Central memory CD8-positive, alpha-beta T cell (primary cell): ENCODE data around the gene TAGAP.
A peak's percentile ranks its signal among the peaks of the same experiment; 100 is the strongest.

Experiments
- ATAC-seq: fragments of 150-1000 bp; cut with Tn5 transposase; replicated peaks from 2 replicates; pipeline ENCODE4 v1.10.0; 2022; ENCODE audit warnings: mild to moderate bottlenecking, moderate FRiP score, moderate number of reproducible peaks; ENCODE audit not compliant: poor library complexity, severe bottlenecking; ENCODE audit errors: extremely low read depth
- DNase-seq, 2 donors: peaks; one replicate each; pipeline ENCODE4 v3.0.0; 2021; ENCODE audit warnings: low spot score in 2 of 2
- H3K27ac Mint-ChIP-seq: one replicate; pipeline ENCODE4 v1.8.0; 2022; ENCODE audit warnings: low read depth, mild to moderate bottlenecking, moderate library complexity, mixed read lengths
- H3K27me3 Mint-ChIP-seq: one replicate; pipeline ENCODE4 v1.8.0; 2022; ENCODE audit warnings: mixed read lengths
- H3K36me3 Mint-ChIP-seq: one replicate; pipeline ENCODE4 v1.8.0; 2022; ENCODE audit warnings: mild to moderate bottlenecking, moderate library complexity, mixed read lengths; ENCODE audit not compliant: insufficient read depth
- H3K4me1 Mint-ChIP-seq: one replicate; pipeline ENCODE4 v1.8.0; 2022; ENCODE audit warnings: mixed read lengths
- H3K4me3 Mint-ChIP-seq: one replicate; pipeline ENCODE4 v1.8.0; 2022; ENCODE audit warnings: mild to moderate bottlenecking, moderate library complexity, mixed read lengths
- H3K9me3 Mint-ChIP-seq: one replicate; pipeline ENCODE4 v1.8.0; 2022; ENCODE audit warnings: mixed read lengths

TAGAP gene

DNA sequence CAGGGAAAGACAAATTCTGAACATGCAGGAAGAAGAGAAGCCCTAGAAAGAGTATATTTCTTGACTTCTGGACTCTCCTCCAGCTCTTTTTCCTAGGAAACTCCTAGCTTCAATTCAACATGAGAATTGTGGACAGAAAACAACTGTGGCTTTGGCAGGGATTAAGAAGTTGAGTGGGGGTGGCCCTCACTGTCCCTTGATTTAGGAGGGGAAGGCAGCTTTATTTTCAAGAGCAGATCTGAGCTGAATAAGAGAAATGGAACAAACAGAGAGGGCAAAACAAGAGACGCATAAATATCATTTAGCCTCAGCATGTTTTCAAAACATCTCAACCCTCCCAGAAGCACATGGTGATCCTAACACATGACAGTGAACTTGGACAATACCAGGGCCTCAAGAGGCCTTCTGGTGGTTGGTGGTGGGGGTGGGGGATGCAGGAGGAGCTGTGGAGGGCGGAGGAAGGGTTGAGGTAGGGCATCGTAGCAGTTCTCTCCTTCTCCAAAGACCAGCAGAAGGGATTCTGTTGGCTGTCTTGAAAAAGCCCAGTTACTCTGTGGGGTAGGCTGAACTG is 21.1 kb upstream of the TAGAP start:
- peaks cover 3% of the 10 kb centered on the region for H3K36me3 Mint-ChIP-seq
- no peak for DNase-seq
- H3K9me3 Mint-ChIP-seq = no peaks in the 10 kb centered on the region
- peak overlapping the region; percentile 98 for H3K27ac Mint-ChIP-seq
- no peak for ATAC-seq
- H3K4me1 Mint-ChIP-seq = peaks cover 74% of the 10 kb centered on the region
- H3K4me3 Mint-ChIP-seq = no peak overlapping the region
- no peaks in the 10 kb centered on the region for H3K27me3 Mint-ChIP-seq

DNA sequence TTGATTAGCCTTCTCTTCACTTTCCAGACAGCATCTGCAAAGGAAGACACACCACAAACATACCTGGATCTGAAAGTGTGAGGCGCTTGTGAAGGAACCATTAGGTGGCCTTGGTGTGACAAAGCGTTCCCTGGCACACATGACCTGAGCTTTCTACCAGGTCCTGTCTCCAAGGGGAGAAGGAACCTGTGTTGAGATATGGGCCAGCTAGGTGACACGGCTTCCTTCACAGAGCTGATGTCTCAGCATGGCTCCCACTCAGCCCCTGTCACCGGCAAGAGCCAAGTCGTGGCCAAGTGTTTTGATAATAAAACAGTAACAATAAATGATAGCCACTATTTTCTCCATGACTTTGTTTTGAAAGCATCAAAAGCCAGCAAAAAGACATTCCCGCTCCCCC is 20.3 kb upstream of the TAGAP start:
- DNase-seq (no peak), ATAC-seq (no peak)
- peak overlapping the region; percentile 62 for H3K4me3 Mint-ChIP-seq
- H3K27ac Mint-ChIP-seq = peak overlapping the region; percentile 98
- H3K9me3 Mint-ChIP-seq = no peaks in the 10 kb centered on the region
- H3K4me1 Mint-ChIP-seq = peaks cover 81% of the 10 kb centered on the region
- H3K27me3 Mint-ChIP-seq = no peaks in the 10 kb centered on the region
- peaks cover 3% of the 10 kb centered on the region for H3K36me3 Mint-ChIP-seq

DNA sequence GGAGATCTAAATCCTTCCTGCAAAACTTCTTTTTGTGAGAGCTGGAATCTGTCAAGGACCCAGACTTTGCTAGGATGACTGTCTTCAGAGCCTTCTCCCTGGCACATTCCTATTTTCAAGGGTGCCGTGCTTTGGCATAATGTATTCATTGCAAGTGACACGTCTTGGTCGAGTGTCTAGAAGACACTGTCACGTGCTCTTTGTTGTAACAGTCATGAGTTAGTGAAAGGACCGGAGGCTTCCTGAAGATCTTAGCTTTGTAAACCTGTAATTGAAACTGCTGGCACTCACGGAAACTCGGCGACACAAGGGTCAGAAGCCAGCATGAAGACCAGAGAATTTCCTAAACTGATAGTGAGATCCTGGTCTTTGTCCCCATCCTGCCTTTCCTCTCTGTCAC is 19.7 kb upstream of the TAGAP start:
- peaks cover 3% of the 10 kb centered on the region for H3K36me3 Mint-ChIP-seq
- H3K4me1 Mint-ChIP-seq = peaks cover 86% of the 10 kb centered on the region
- no peak for DNase-seq
- ATAC-seq = no peak
- peak overlapping the region; percentile 62 for H3K4me3 Mint-ChIP-seq
- peak overlapping the region; percentile 98 for H3K27ac Mint-ChIP-seq
- no peaks in the 10 kb centered on the region for H3K9me3 Mint-ChIP-seq
- no peaks in the 10 kb centered on the region for H3K27me3 Mint-ChIP-seq

DNA sequence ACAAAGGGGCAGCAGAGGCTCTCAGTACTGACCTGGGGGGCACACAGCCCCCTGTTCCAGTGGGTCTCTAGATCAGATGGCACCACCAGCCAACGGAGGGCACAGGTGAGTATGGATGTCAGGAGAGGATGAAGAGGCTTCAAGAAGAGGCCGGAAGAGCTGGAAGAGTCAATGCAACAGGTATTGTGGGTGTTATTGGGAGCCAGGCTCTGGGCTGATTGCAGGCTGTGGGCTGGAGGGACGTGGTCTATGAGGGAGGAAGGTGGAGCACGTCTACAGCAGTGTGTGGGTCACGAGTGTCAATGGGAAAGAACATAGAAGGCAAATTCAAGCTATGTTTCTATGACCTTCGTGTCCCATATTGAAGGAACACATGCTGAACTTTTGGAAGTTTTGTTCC is 18.8 kb upstream of the TAGAP start:
- H3K9me3 Mint-ChIP-seq = no peaks in the 10 kb centered on the region
- H3K27me3 Mint-ChIP-seq = no peaks in the 10 kb centered on the region
- peak overlapping the region; percentile 62 for H3K4me3 Mint-ChIP-seq
- H3K27ac Mint-ChIP-seq = peak overlapping the region; percentile 98
- no peak for ATAC-seq
- peaks cover 3% of the 10 kb centered on the region for H3K36me3 Mint-ChIP-seq
- no peak for DNase-seq
- H3K4me1 Mint-ChIP-seq = peaks cover 85% of the 10 kb centered on the region

DNA sequence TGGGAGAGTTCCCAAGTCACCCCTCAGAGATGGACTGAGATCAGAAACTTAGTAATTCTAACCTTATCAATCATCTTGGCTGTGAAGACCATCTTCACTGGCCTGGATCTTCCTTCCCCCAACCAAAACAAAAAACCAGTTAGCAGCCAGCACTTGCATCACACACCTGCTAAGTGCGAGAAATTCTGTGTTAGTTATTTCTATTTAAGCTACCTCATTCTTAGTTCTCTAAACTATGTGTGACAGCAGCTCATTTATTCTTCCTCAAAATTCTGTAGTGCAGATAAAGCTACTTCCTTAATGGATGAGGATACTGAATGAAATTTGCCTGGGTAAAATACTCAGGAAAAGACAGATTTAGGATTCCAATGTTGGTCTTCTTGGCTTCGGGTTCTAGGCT is 18.2 kb upstream of the TAGAP start:
- Mint-ChIP-seq H3K4me1 (peaks cover 85% of the 10 kb centered on the region), H3K27me3 (no peaks in the 10 kb centered on the region), H3K9me3 (no peaks in the 10 kb centered on the region), H3K27ac (peak overlapping the region; percentile 98), H3K4me3 (peak overlapping the region; percentile 62), H3K36me3 (peaks cover 3% of the 10 kb centered on the region)
- no peak for DNase-seq
- peak; percentile 30 for ATAC-seq

DNA sequence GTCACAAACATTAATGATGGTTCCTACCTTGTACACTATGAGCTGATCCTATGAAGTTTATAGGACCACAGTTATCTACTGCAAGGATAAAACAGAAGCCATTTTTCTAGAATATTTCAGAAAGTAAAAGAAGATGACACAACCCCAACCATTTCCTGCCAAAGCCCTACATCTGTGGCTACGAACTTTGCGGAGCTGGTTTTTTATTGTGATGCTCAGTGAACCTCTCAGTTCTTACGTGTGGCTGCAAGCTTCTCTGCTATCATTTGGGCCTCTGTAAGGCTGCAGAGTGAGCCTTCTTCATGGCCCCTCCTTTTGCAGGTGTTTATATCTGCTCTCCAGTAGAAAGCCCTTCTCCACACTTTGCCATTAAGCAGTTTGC is 17.8 kb upstream of the TAGAP start:
- no peaks in the 10 kb centered on the region for H3K27me3 Mint-ChIP-seq
- H3K27ac Mint-ChIP-seq = peak overlapping the region; percentile 98
- H3K4me3 Mint-ChIP-seq = peak overlapping the region; percentile 62
- ATAC-seq (peak; percentile 93), DNase-seq (peak; percentile 35 to 70)
- H3K36me3 Mint-ChIP-seq = peaks cover 3% of the 10 kb centered on the region
- H3K9me3 Mint-ChIP-seq = no peaks in the 10 kb centered on the region
- peaks cover 84% of the 10 kb centered on the region for H3K4me1 Mint-ChIP-seq

DNA sequence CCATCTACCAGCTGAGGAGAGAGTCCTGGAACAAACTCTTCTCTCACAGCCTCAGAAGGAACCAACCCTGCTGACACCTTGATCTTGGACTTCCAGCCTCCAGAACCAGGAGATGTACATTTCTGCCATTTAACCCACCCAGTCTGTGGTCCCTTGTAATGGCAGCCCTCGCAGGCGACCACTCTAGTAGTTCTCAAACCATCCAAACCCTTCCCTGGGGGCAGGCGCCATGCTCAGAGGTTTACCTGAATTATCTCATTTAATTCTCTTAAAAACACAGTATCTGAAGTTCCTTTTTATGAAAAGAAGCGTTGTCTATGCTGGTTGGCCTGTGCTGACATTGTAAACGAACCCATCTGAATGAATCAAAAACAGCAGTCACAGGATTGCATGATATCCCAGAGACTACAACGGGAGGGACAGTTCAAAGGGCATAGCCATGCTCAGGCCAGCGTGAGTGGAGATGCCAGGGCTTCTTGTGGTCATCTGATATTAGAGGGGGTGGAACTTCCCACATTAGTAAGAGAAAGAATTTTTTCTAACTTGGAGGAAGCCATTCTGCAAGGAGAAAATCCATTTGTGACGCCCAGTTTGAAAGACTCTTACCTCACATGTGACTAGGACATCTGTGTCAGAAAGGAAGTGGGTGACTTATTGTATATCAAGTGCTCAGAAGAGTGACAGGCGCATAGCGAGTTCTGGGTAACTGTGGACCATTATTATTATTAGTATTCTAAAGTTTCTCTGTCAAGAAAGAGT is 17.2 kb upstream of the TAGAP start:
- ATAC-seq = peak; percentile 83
- Mint-ChIP-seq H3K9me3 (no peaks in the 10 kb centered on the region), H3K27me3 (no peaks in the 10 kb centered on the region), H3K36me3 (peaks cover 3% of the 10 kb centered on the region), H3K27ac (peak overlapping the region; percentile 98), H3K4me3 (peak overlapping the region; percentile 62), H3K4me1 (peaks cover 84% of the 10 kb centered on the region)
- peak in 1 of 2 donors; percentile 39 for DNase-seq

DNA sequence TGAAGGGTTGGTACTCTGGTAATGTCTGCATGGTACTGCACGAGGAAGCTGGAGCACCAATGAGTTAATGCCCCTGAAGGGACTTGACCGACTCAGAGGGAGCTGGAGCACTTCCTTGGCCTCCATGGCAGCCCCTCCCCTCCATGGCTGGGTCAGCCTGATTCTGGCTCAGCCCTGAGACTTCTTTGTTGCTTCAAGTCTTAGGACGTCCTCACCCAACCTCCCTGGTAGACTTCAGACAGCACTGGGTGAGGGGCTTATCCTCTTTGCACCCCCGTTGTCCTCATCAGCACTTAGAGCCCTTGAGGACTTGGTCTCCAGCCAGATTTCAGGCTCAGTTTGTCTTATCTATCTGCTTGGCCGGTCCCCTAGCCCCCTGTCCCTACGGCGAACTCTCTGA is 16.4 kb upstream of the TAGAP start:
- H3K4me1 Mint-ChIP-seq = peaks cover 86% of the 10 kb centered on the region
- no peaks in the 10 kb centered on the region for H3K9me3 Mint-ChIP-seq
- DNase-seq (no peak), ATAC-seq (no peak)
- H3K27ac Mint-ChIP-seq = peak overlapping the region; percentile 98
- peak overlapping the region; percentile 62 for H3K4me3 Mint-ChIP-seq
- no peaks in the 10 kb centered on the region for H3K27me3 Mint-ChIP-seq
- peaks cover 3% of the 10 kb centered on the region for H3K36me3 Mint-ChIP-seq

DNA sequence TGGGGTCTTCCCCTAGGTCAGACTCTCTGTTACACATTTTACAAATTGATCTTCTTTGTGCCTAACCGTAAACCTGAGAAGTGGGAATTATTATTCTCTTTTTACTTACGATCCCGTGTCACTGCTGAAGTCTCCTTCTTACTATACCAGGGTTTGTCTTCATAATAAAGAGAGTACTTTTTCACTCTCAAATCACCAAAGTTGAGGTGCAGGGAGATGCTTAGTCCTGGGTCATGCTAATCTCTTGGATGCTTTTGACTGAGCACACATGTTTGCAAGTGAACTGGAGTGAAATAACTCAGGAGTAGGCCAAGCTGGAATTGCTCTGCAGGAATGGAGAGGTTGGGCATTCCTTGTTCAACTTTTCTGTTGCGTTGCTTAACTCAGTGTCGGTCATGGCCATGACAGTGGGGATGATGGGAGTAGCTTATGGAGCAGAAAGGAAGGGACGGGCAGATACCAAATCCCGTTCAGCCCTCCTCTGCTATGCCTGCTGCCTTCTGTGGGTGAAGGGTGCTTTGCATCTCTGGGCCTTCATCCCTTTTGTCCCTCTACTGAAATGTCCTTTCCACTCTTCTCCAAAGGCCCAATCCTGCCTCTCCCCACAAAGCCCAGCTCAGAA is 15.2 kb upstream of the TAGAP start:
- no peak overlapping the region for H3K4me3 Mint-ChIP-seq
- peak overlapping the region; percentile 98 for H3K27ac Mint-ChIP-seq
- H3K36me3 Mint-ChIP-seq = peaks cover 3% of the 10 kb centered on the region
- H3K4me1 Mint-ChIP-seq = peaks cover 84% of the 10 kb centered on the region
- ATAC-seq (no peak), DNase-seq (no peak)
- H3K9me3 Mint-ChIP-seq = no peaks in the 10 kb centered on the region
- H3K27me3 Mint-ChIP-seq = no peaks in the 10 kb centered on the region

DNA sequence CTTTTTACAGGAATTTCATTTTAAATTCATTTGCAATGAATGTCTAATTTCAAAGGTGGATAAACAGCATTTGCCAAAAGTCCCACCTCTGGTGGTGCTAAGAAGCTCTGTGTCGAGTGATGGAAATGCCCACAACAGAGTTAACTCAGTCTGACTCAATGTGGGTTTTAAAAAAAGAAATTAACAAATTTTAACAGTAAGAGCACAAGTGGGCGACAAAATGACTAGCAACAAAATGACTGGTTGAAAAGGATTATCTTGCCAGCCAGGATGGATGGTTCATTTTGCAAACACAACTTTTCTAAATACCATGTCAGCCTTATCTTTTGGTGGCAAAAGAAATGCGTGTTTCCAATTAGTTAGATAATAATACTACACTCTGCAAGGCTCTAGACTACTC is 14.3 kb upstream of the TAGAP start:
- Mint-ChIP-seq H3K36me3 (peaks cover 3% of the 10 kb centered on the region), H3K9me3 (no peaks in the 10 kb centered on the region), H3K27me3 (no peaks in the 10 kb centered on the region), H3K4me3 (no peak overlapping the region), H3K4me1 (peaks cover 84% of the 10 kb centered on the region), H3K27ac (no peak overlapping the region)
- ATAC-seq (no peak), DNase-seq (no peak)

DNA sequence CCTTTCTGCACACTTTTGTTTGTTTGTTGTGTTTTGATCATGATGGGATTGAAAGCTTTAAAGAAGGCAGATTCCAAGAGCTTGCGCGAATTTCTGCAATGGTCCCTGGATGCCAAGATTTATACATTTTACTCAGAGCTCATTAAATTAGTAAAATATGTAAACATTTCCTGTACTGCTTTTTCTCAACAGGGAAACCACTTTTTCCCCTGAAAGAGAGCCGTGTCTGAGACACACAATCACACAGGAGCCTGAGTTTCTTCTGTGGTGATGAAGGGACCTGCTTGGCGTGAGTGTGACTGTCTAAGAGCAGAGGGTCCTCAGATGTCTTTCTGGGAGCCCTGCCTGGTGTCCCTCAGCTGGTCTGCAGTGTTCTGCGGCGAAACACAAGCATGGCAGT is 12.1 kb upstream of the TAGAP start:
- H3K27ac Mint-ChIP-seq = peak overlapping the region; percentile 75
- H3K27me3 Mint-ChIP-seq = no peaks in the 10 kb centered on the region
- H3K9me3 Mint-ChIP-seq = no peaks in the 10 kb centered on the region
- peaks cover 75% of the 10 kb centered on the region for H3K4me1 Mint-ChIP-seq
- DNase-seq = no peak
- no peak overlapping the region for H3K4me3 Mint-ChIP-seq
- no peak for ATAC-seq
- no peaks in the 10 kb centered on the region for H3K36me3 Mint-ChIP-seq

DNA sequence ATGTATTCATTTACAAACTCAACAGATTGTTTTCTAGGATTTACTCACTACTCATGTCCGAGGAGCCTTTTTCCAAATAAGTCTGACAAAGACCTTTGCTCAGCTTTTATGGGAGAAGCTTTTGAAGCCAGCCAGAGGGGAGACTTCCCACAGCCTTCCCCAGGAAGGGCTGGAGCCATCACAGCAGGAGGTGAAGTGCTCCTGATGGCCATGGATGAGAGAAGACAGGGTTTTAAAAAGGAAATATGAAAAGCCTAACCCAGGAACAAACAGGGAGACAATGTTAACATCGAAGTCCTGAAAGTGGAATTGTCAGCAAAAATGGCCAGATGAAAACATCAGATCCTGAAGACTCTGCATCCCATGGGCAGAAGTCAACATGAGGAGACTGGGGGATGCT is 11.6 kb upstream of the TAGAP start:
- Mint-ChIP-seq H3K27me3 (no peaks in the 10 kb centered on the region), H3K27ac (peak overlapping the region; percentile 61), H3K4me1 (peaks cover 70% of the 10 kb centered on the region), H3K4me3 (peak overlapping the region; percentile 57), H3K36me3 (no peaks in the 10 kb centered on the region), H3K9me3 (no peaks in the 10 kb centered on the region)
- ATAC-seq = no peak
- DNase-seq = no peak

DNA sequence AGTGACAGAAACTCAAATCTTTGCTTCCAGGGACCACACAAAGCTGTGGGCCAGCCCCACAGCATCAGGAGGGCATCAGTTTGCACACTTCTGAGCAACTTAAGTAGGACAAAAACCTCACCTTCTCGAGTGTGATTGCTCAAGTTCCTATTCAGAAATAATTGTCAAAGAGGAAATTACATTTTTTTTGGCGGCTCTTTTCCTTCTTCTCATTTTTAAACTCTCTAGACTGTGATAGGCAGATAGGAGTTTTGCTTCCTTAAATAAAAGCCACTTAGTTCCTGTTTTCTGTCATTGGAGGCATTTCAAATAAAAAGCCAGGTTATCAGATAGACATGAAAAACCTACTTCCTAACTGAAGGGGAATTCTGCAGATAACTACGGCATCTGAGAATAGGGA is 11.2 kb upstream of the TAGAP start:
- no peak for ATAC-seq
- Mint-ChIP-seq H3K27ac (peak overlapping the region; percentile 61), H3K9me3 (no peaks in the 10 kb centered on the region), H3K4me3 (peak overlapping the region; percentile 57), H3K36me3 (no peaks in the 10 kb centered on the region), H3K27me3 (no peaks in the 10 kb centered on the region), H3K4me1 (peaks cover 66% of the 10 kb centered on the region)
- DNase-seq = no peak
